HG03280 (cell line): ENCODE data around the gene FAM47A.

Experiments used
- ATAC-seq: cut with Tn5 transposase; IDR thresholded peaks from one replicate; pipeline ENCODE4 v1.9.1; 2021; ENCODE audit warnings: mild to moderate bottlenecking, moderate library complexity; ENCODE audit not compliant: unreplicated experiment

FAM47A gene

DNA sequence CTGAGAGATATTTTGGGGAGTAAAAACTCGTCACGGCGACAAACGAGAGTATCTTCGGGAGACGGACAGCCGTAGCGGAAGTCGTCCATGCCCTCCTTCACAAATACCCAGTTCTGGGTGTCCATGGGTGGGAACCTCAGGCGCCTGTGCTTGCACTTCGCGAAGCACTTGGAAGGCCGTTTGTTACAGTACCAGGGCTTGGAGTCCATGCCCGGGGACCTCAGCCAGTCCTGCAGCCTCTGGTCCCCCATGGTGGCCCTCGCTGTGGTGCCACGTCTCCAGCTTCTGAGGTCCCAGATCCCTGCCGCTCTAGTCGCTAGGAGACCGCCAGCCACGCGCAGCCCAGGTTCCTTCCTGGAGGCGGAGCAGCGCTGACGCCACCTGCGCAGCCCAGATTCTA, at the start of gene FAM47A:
Gene FAM47A, minus strand, starts transcription at position 287 of the 400 bp plus-strand sequence. Its CDS starts 36 bp downstream, at position 251.
- no peak for ATAC-seq

DNA sequence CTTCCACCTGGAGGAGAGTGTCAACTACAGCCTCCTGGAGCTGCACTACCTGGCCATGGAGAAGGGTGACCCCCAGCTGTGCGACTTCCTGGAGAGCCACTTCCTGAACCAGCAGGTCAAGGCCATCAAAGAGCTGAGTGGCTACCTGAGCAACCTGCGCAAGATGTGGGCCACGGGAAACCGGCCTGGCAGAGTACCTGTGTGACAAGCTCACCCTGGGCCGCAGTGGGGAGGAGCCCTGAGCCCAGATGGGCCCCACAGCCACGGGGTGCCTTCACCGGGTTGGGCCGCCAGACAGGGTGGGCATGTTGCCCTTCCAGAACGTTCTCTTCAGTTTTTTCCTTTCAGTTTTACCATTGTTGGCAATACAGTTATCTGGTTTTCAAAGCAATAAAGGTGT, 15.2 kb upstream of the FAM47A start:
- no peak for ATAC-seq

DNA sequence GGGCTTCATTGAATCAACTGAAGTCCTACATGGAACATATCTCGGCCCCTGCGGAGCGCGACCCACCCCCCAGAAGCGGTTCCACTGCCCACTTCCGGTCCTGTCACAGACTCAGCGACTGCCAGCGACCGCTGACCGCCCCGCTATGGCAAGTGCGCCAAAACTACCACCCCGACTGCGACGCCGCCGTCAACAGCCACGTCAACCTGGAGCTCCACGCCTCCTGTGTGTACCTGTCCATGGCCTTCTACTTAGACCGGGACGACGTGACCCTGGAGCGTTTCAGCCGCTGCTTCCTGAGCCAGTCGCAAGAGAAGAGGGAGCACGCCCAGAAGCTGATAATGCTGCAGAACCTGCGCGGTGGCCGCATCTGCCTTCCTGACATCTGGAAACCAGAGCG, 14.8 kb upstream of the FAM47A start:
- ATAC-seq, result no peak

DNA sequence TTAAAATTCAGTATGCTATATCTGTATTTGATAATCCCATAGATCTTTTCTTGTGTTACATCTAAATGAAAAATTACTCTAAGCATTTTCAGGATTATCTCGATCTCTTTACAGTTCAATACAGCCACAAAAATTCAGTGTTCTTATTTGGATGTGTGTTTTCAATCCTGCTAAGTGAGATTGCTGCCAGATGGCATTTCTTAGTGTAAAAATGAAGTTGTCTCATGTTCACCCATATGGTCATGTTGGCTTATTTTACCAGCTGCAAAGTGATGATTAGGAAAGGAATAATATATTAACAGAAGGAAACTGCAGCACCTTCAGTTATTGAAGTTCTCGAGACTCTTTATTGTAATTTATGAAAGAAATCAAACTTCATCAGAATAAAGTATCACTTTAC, 12.1 kb upstream of the FAM47A start:
- ATAC-seq, result no peak

DNA sequence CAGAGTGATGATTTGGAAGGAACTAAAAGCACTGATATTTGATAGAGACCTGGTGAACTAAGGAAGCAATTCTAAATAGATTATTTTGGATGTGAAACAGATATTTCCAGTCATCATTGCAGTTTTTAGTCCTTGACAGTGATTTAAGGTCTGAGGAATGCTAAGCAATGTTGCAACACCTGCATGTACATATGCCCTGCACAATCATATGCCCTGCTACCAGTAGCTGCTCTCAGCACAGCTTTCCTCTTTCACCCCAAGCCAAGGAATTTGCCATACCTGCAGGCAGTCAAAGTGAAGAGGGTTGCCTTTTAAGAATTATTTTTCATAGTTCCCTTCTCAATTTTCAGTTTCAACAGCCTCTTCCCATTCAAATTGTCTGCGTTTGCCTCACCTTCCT, 8.7 kb upstream of the FAM47A start:
- no peak for ATAC-seq

DNA sequence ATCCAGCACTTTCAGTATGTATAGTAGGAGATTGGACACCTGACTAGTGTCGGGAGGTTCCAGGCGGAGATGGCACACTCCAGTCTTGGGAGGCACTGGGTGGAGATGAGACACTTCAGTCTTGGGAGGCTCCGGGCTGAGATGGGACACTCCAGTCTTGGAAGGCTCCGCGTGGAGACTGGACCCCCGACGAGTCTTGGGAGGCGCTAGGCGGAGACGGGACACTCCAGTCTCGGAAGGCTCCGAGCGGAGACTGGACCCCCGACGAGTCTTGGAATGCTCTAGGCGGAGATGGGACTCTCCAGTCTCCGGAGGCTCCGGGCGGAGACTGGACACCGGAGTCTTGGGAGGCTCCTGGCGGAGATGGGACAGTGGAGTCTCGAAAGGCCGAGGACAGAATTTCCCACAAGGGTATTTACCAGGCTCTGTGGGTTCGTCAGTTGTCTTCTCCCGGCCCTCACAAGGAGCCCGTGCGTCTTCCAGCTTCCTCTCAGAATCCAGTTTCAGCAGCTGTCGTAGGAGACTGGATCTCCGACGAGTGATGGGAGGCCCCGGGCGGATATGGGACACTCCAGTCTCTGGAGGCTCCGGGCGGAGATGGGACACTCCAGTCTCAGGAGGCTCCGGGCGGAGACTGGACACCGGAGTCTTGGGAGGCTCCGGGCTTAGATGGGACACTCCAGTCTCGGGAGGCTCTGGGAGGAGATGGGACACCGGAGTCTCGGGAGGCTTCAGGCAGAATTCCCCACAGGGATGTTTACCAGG, 952 bp downstream of the FAM47A start:
- ATAC-seq, result no peak

DNA sequence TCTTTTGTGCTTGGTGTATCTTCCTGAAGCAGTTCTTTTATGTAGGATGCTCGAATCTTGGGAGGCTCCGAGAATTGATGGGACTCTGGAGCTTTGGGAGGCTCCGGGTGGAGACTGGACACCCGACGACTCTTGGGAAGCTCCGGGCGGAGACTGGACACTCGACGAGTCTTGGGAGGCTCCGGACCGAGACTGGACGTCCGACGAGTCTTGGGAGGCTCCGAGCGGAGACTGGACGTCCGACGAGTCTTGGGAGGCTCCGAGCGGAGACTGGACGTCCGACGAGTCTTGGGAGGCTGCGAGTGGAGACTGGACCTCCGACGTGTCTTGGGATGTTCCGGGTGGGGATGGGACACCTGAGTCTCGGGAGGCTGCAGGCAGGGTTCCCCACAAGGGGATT, 1.6 kb downstream of the FAM47A start:
- ATAC-seq, result no peak

DNA sequence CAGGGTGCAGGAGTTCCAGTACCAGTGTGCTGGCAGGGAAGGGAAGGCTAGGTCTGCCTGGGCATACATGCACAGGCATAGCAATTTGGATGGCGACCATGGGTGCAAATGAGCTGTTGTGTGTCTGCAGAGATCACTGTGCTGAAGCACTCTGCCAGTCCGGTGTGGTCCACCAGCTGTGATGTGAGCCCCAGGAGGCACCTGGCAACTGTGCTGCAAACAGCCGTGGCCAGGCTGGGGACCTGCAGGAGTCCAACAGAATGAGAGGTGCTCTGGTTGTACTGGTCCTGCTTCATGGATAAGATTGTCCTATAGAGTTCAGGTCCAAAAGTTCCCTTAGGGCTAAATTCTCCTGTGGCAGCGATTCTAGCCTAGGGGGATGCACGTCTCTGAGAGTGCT, 6.1 kb downstream of the FAM47A start:
- no peak for ATAC-seq

DNA sequence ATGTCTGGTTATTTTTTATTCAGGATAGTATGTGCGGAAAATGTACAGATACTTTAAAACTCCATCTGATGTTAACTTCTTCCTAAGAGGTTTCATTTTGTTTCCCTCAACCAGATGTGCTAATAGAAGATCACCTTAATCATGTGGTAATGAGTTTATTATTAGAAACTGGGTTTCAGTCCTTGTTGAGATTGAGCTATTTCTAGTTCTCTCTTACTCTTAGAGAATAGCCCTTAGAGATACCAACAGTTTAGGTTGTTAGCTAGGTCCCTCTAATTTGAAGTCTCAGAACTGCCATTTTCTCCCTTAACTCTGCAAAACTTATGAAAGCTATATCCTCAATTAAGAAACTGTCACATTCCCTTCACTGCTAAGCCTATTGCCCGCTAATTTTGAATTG, 13.0 kb downstream of the FAM47A start:
- ATAC-seq, result no peak

DNA sequence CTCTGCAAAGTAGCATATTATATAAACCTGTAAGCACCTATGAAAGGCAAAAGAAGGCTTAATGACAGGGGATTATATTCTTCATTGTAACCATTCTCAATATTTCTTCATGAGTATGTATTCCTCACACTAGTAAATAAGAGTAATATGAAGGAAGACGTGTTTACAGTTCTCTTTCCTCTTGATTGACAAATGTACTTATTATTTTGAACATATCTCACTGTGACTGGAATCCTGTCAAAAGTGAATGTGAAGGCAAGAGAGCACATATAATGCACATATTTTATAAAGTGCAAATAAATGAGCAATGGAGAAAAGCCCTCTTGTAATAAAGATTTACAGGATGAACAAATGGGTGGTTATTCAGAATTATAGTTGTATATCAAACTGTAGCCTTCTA, 19.7 kb downstream of the FAM47A start:
- ATAC-seq, result no peak
